H1 (cell line): ENCODE results near the gene HOXB7. TPM values are rescaled to one million over a fixed set of nuclear protein-coding genes. Genes with fewer than 3 reads are reported as not detected.

Experiments used
- CTCF ChIA-PET: fragments of 300-600 bp; sonication (Branson Sonifier 250); formaldehyde crosslinking; loops from one replicate; lab custom pipeline; 2021; ENCODE audit not compliant: partially characterized antibody; lab: Charles Lee
- POLR2A ChIA-PET: fragments of 300-600 bp; sonication (Branson Sonifier 250); formaldehyde crosslinking; loops from one replicate; lab custom pipeline; 2021; ENCODE audit warnings: inconsistent platforms; ENCODE audit not compliant: partially characterized antibody; lab: Charles Lee
- DNase-seq, 2 experiments: peaks; one replicate each; pipeline versions ENCODE4 v3.0.0 to v3.0.0-alpha.2; 2010 to 2022; ENCODE audit warnings: low spot score in 2 of 2, low read depth in 1 of 2, mixed read lengths in 1 of 2
- FAIRE-seq: peaks from 2 replicates; lab custom pipeline; 2011; peaks lifted over from hg19 to GRCh38; lab: Jason Lieb, UNC
- H2AFZ ChIP-seq: 2 replicates; pipeline ENCODE4 v1.8.1; 2012; ENCODE audit warnings: low read length, inconsistent platforms
- H2AK5ac ChIP-seq: 2 replicates; pipeline ENCODE4 v1.6.1; 2013; ENCODE audit warnings: low read depth, low read length
- H2BK120ac ChIP-seq: replicated peaks from 2 replicates; pipeline ENCODE3; 2013; ENCODE audit warnings: low read depth, low read length, inconsistent platforms
- H2BK12ac ChIP-seq: 2 replicates; pipeline ENCODE4 v1.6.1; 2013; ENCODE audit warnings: low read depth, low read length
- H2BK15ac ChIP-seq: 2 replicates; pipeline ENCODE4 v1.6.1; 2013; ENCODE audit warnings: low read length
- H2BK20ac ChIP-seq: 2 replicates; pipeline ENCODE4 v1.6.1; 2013; ENCODE audit warnings: low read length
- H2BK5ac ChIP-seq: 2 replicates; pipeline ENCODE4 v1.6.1; 2013; ENCODE audit warnings: low read depth, low read length
- H3K14ac ChIP-seq: 2 replicates; pipeline ENCODE4 v1.6.1; 2013; ENCODE audit warnings: inconsistent platforms; ENCODE audit not compliant: insufficient read length
- H3K18ac ChIP-seq: 2 replicates; pipeline ENCODE4 v1.6.1; 2013; ENCODE audit warnings: low read length; ENCODE audit errors: extremely low read depth
- H3K23ac ChIP-seq: 2 replicates; pipeline ENCODE4 v1.6.1; 2013; ENCODE audit warnings: inconsistent platforms; ENCODE audit not compliant: insufficient read length
- H3K23me2 ChIP-seq: 2 replicates; pipeline ENCODE4 v1.6.1; 2013; ENCODE audit warnings: low read depth, low read length
- H3K27ac ChIP-seq: 2 replicates; pipeline ENCODE4 v1.6.1; 2011; ENCODE audit warnings: low read depth, low read length, inconsistent platforms
- H3K27me3 ChIP-seq, 4 experiments: replicated peaks in 1 of 4; 1 replicate in 1 of 4; 2 replicates in 3 of 4; pipeline versions ENCODE4 v1.6.1 to v1.8.1; 2011 to 2013; ENCODE audit warnings: low read length in 3 of 4, mild to moderate bottlenecking in 3 of 4, inconsistent platforms in 2 of 4, mixed read lengths in 2 of 4, moderate library complexity in 1 of 4; ENCODE audit not compliant: control insufficient read depth in 3 of 4, insufficient read depth in 3 of 4; ENCODE audit errors: extremely low read depth in 1 of 4
- H3K36me3 ChIP-seq, 4 experiments: 2 replicates each; pipeline versions ENCODE4 v1.6.1 to v1.8.1; 2011 to 2013; ENCODE audit warnings: mild to moderate bottlenecking in 4 of 4, low read length in 3 of 4, moderate library complexity in 2 of 4, control low read depth in 1 of 4, inconsistent platforms in 1 of 4; ENCODE audit not compliant: insufficient read depth in 4 of 4, control insufficient read depth in 2 of 4
- H3K4ac ChIP-seq: replicated peaks from 2 replicates; pipeline ENCODE3; 2013; ENCODE audit warnings: low read length, low read depth, mixed read lengths, inconsistent platforms; ENCODE audit not compliant: insufficient read length
- H3K4me1 ChIP-seq, 4 experiments: replicated peaks in 1 of 4; 1 replicate in 1 of 4; 2 replicates in 3 of 4; pipeline versions ENCODE4 v1.6.1 to v1.8.1; 2011 to 2013; ENCODE audit warnings: low read length in 3 of 4, inconsistent platforms in 2 of 4, mixed read lengths in 1 of 4; ENCODE audit not compliant: insufficient read depth in 4 of 4, control insufficient read depth in 3 of 4
- H3K4me2 ChIP-seq, 2 experiments: 2 replicates each; pipeline versions ENCODE4 v1.6.1 to v1.8.1; 2011 to 2013; ENCODE audit warnings: low read depth in 2 of 2, low read length in 2 of 2, control low read depth in 1 of 2, inconsistent platforms in 1 of 2, mild to moderate bottlenecking in 1 of 2; ENCODE audit not compliant: insufficient read depth in 1 of 2
- H3K4me3 ChIP-seq, 4 experiments: fragments of 200-600, 300-600 bp in 1 of 4; sonication (generic), shearing (Covaris generic), sonication (Bioruptor Twin) in 1 of 4; 2 replicates each; pipeline versions ENCODE4 v1.5.1 to v1.8.1; 2011 to 2016; ENCODE audit warnings: low read length in 4 of 4, low read depth in 3 of 4, control low read depth in 2 of 4, inconsistent platforms in 2 of 4, mild to moderate bottlenecking in 2 of 4, mixed read lengths in 1 of 4, moderate library complexity in 1 of 4; ENCODE audit not compliant: insufficient read depth in 2 of 4; ENCODE audit errors: extremely low read depth in 1 of 4
- H3K56ac ChIP-seq: replicated peaks from 2 replicates; pipeline ENCODE3; 2013; ENCODE audit warnings: low read depth, mild to moderate bottlenecking, mixed read lengths, low read length, inconsistent platforms; ENCODE audit not compliant: insufficient read length
- H3K79me1 ChIP-seq: 2 replicates; pipeline ENCODE4 v1.6.1; 2013; ENCODE audit warnings: low read depth, low read length, control low read depth
- H3K79me2 ChIP-seq, 2 experiments: 2 replicates each; pipeline versions ENCODE4 v1.6.1 to v1.8.1; 2012 to 2013; ENCODE audit warnings: low read length in 2 of 2, mild to moderate bottlenecking in 2 of 2, inconsistent platforms in 1 of 2; ENCODE audit not compliant: insufficient read depth in 2 of 2, control insufficient read depth in 1 of 2
- H3K9ac ChIP-seq, 4 experiments: replicated peaks in 1 of 4; 1 replicate in 1 of 4; 2 replicates in 3 of 4; pipeline versions ENCODE4 v1.6.1 to v1.8.1; 2011 to 2013; ENCODE audit warnings: low read depth in 3 of 4, low read length in 3 of 4, control low read depth in 2 of 4, mild to moderate bottlenecking in 2 of 4, moderate library complexity in 2 of 4, inconsistent platforms in 1 of 4; ENCODE audit errors: extremely low read depth in 1 of 4
- H3K9me3 ChIP-seq, 2 experiments: 2 replicates each; pipeline versions ENCODE4 v1.6.1 to v1.8.1; 2012 to 2013; ENCODE audit warnings: mild to moderate bottlenecking in 2 of 2, moderate library complexity in 2 of 2, control low read depth in 1 of 2, inconsistent platforms in 1 of 2, low read depth in 1 of 2, low read length in 1 of 2, mixed read lengths in 1 of 2; ENCODE audit not compliant: insufficient read depth in 2 of 2
- H4K20me1 ChIP-seq, 2 experiments: replicated peaks in 1 of 2; 2 replicates each; pipeline versions ENCODE3 to v1.8.1; 2011 to 2013; ENCODE audit warnings: inconsistent platforms in 2 of 2, low read length in 2 of 2, mild to moderate bottlenecking in 1 of 2; ENCODE audit not compliant: insufficient read depth in 2 of 2, control insufficient read depth in 1 of 2
- H4K5ac ChIP-seq: 2 replicates; pipeline ENCODE4 v1.6.1; 2013; ENCODE audit warnings: low read length, low read depth, mixed read lengths, inconsistent platforms; ENCODE audit not compliant: insufficient read length
- H4K8ac ChIP-seq: 2 replicates; pipeline ENCODE4 v1.8.0; 2013; ENCODE audit warnings: mild to moderate bottlenecking, moderate library complexity, low read length, inconsistent platforms; ENCODE audit not compliant: insufficient read depth; ENCODE audit errors: extremely low read depth
- H4K91ac ChIP-seq: replicated peaks from 2 replicates; pipeline ENCODE3; 2013; ENCODE audit warnings: low read length, mixed read lengths, inconsistent platforms; ENCODE audit not compliant: insufficient read length
- EZH2 ChIP-seq: fragments of 200-600 bp; sonication (generic); IDR thresholded peaks from 2 replicates; pipeline ENCODE4 v1.7.1; 2012; ENCODE audit warnings: low read depth, mild to moderate bottlenecking, moderate library complexity, low read length, inconsistent platforms; ENCODE audit not compliant: severe bottlenecking
- RAD21 ChIP-seq, 2 experiments: IDR thresholded peaks in 1 of 2; conservative IDR thresholded peaks in 1 of 2; 2 replicates each; pipeline ENCODE4 v1.6.1; 2011; ENCODE audit warnings: low read depth in 2 of 2, low read length in 2 of 2, improper control_type of control experiment in 1 of 2, inconsistent platforms in 1 of 2, mild to moderate bottlenecking in 1 of 2, moderate library complexity in 1 of 2
- RBBP5 ChIP-seq: IDR thresholded peaks from 2 replicates; pipeline ENCODE4 v1.7.1; 2012; ENCODE audit warnings: low read depth, mild to moderate bottlenecking, inconsistent platforms, low read length, moderate library complexity, borderline replicate concordance
- RFX5 ChIP-seq: IDR thresholded peaks from 2 replicates; pipeline ENCODE4 v1.6.1; 2011; ENCODE audit warnings: low read depth, low read length, improper control_type of control experiment, borderline replicate concordance
- SIRT6 ChIP-seq: IDR thresholded peaks from one replicate; pipeline ENCODE4 v1.7.1; 2012; ENCODE audit warnings: low read length, inconsistent platforms
- SUZ12 ChIP-seq: fragments of 200-600 bp; sonication (generic); IDR thresholded peaks from 2 replicates; pipeline ENCODE4 v1.6.1; 2012; ENCODE audit warnings: mild to moderate bottlenecking, inconsistent platforms, low read length, moderate library complexity, mixed read lengths
- whole genome bisulfite sequencing, 2 experiments: shearing (Covaris generic) in 1 of 2; methylation state at CpG; one replicate each; pipeline versions ENCODE4 v1.1.6 to v1.1.7; 2013 to 2015; ENCODE audit warnings: low lambda C conversion rate in 2 of 2, mixed read lengths in 2 of 2, inconsistent platforms in 1 of 2, low coverage in 1 of 2, missing lambda C conversion rate in 1 of 2; ENCODE audit not compliant: insufficient replicate concordance in 2 of 2, insufficient coverage in 1 of 2, insufficient read length in 1 of 2; ENCODE audit errors: extremely low coverage in 1 of 2, missing lambda C conversion rate in 1 of 2; 5-methylcytosine and 5-hydroxymethylcytosine counted together
- polyA plus RNA-seq, 7 experiments: library from polyadenylated mRNA; depleted of rRNA in 3 of 7; stranded (reverse) in 5 of 7; unstranded in 2 of 7; fragments of >200 nt in 5 of 7; fragments of 200-250 nt in 2 of 7; gene quantifications; 1 replicate in 5 of 7; 2 replicates in 1 of 7; 4 replicates in 1 of 7; pipeline versions ENCODE4 v1.2.1 to v1.2.3, GENCODE V29; 2011 to 2013; ENCODE audit warnings: missing spikeins in 2 of 7, mixed read lengths in 2 of 7
- total RNA-seq: library from RNA; stranded (reverse); fragmentation: NEBNext Ultra II Directional; extraction: Animal tissue kit (Norgen Biotek cat#: 25700); gene quantifications from 2 replicates; pipeline ENCODE4 v1.2.1, GENCODE V29; 2021
- TF ChIP-seq, protein P1 (sequence below): IDR thresholded peaks from 2 replicates; pipeline ENCODE4 v1.6.1; 2011; ENCODE audit warnings: low read length, improper control_type of control experiment
- TF ChIP-seq, protein P2 (sequence below), 3 experiments: IDR thresholded peaks; 1 replicate in 2 of 3; 2 replicates in 1 of 3; pipeline versions ENCODE4 v1.5.1 to v1.6.1; 2011; ENCODE audit warnings: low read length in 3 of 3, mild to moderate bottlenecking in 3 of 3, inconsistent platforms in 2 of 3, low read depth in 1 of 3, moderate library complexity in 1 of 3; ENCODE audit not compliant: insufficient read depth in 1 of 3; ENCODE audit errors: control extremely low read depth in 1 of 3

The HOXB7 gene
- total and polyA plus RNA-seq, 2 of the 8 experiments (the other 6 are each of a cell fraction or from before 2014, with no cell fraction given): not detected

DNA sequence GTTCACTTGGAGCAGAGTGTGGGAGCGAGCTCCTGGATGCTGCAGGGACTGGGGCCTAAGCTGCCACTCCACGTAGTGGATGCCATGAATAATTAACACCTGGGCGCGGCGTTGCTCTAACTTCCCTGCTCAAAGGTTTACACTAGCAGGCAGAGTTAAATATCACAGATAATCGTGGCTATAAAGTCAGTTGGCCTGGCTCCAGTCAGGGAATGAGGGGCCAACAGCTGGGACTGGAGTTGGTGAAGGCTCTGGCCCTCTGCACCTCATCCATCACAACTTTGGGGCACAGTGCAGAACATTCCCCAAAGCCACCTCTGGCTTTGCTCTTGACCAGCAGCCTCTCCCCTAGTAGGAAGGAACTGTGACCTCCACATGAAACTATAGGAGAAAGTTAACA, 43.6 kb downstream of the HOXB7 start:
- WGBS, 2 experiments: 13% methylated on average over 6 of the region's 6 CpGs; no CpG with 5 or more reads in 1 of the 2 experiments
- peak overlapping the region; percentile 80; the same call in 1 of the 2 replicates for H2BK20ac ChIP-seq
- ChIA-PET CTCF (interaction anchor here (0.6 to 4.8 kb wide), 10 partner anchors 11 to 368 kb away, joined by 3 to 32 read pairs (median 4); partner anchors contain the start of gene HOXB5), POLR2A (interaction anchor here (1.2 to 1.4 kb wide), 2 partner anchors 10 to 47 kb away, joined by 3 to 4 read pairs; no protein-coding TSS in a partner anchor)
- H3K79me1 ChIP-seq: no peaks in the 10 kb centered on the region
- no peak overlapping the region for H4K5ac ChIP-seq
- H3K36me3 ChIP-seq: no peaks in the 10 kb centered on the region; a peak in 1 of 8 replicates
- H3K56ac ChIP-seq: no peak overlapping the region
- no peak for TF ChIP-seq RFX5
- TF ChIP-seq, protein P1, sequence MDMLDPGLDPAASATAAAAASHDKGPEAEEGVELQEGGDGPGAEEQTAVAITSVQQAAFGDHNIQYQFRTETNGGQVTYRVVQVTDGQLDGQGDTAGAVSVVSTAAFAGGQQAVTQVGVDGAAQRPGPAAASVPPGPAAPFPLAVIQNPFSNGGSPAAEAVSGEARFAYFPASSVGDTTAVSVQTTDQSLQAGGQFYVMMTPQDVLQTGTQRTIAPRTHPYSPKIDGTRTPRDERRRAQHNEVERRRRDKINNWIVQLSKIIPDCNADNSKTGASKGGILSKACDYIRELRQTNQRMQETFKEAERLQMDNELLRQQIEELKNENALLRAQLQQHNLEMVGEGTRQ: no peak
- TF ChIP-seq SIRT6: no peak
- TF ChIP-seq, protein P2, sequence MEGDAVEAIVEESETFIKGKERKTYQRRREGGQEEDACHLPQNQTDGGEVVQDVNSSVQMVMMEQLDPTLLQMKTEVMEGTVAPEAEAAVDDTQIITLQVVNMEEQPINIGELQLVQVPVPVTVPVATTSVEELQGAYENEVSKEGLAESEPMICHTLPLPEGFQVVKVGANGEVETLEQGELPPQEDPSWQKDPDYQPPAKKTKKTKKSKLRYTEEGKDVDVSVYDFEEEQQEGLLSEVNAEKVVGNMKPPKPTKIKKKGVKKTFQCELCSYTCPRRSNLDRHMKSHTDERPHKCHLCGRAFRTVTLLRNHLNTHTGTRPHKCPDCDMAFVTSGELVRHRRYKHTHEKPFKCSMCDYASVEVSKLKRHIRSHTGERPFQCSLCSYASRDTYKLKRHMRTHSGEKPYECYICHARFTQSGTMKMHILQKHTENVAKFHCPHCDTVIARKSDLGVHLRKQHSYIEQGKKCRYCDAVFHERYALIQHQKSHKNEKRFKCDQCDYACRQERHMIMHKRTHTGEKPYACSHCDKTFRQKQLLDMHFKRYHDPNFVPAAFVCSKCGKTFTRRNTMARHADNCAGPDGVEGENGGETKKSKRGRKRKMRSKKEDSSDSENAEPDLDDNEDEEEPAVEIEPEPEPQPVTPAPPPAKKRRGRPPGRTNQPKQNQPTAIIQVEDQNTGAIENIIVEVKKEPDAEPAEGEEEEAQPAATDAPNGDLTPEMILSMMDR (IDR thresholded peaks at IDR 0.05; ENCODE audit: control extremely low read depth in 1 of 3, insufficient read depth in 1 of 3, low read depth in 1 of 3, low read length in 3 of 3): no peak
- peak; percentile 33; the same call in 1 of the 2 replicates for TF ChIP-seq SUZ12
- TF ChIP-seq RBBP5: no peak
- TF ChIP-seq RAD21 (IDR thresholded peaks at IDR 0.05 in 1 of 2, conservative IDR thresholded peaks at IDR 0.05 in 1 of 2; ENCODE audit: low read depth in 2 of 2, low read length in 2 of 2): no peak
- peak; percentile 48 for TF ChIP-seq EZH2
- H3K14ac ChIP-seq: no peak overlapping the region
- H3K4ac ChIP-seq: no peak overlapping the region
- no peak overlapping the region for H3K23ac ChIP-seq
- no peak overlapping the region for H2BK5ac ChIP-seq
- H2AK5ac ChIP-seq: no peak overlapping the region; the same call in 1 of the 2 replicates
- no peak for DNase-seq
- no peaks in the 10 kb centered on the region for H3K79me2 ChIP-seq
- no peaks in the 10 kb centered on the region for H3K9me3 ChIP-seq
- peaks cover 4% of the 10 kb centered on the region; the same call in 1 of the 2 replicates for H3K23me2 ChIP-seq
- no peak overlapping the region for H3K4me2 ChIP-seq
- peak overlapping the region; percentile 65; the same call in 1 of the 2 replicates for H2BK15ac ChIP-seq
- H2BK120ac ChIP-seq: no peak overlapping the region
- no peak overlapping the region for H3K4me3 ChIP-seq
- no peak overlapping the region for H3K27ac ChIP-seq
- peaks cover 5 to 42% of the 10 kb centered on the region in 2 experiments for H4K20me1 ChIP-seq
- peaks cover 0 to 7% (median 4%) of the 10 kb centered on the region in 4 experiments; a peak in 5 of 7 replicates for H3K4me1 ChIP-seq
- peaks cover 99 to 100% (median 100%) of the 10 kb centered on the region in 4 experiments for H3K27me3 ChIP-seq
- H3K9ac ChIP-seq: no peak overlapping the region
- no peak for FAIRE-seq
- no peak overlapping the region for H4K91ac ChIP-seq
- no peak overlapping the region for H4K8ac ChIP-seq
- H2AFZ ChIP-seq: no peak overlapping the region
- peak overlapping the region; percentile 71; the same call in 1 of the 2 replicates for H2BK12ac ChIP-seq
- H3K18ac ChIP-seq: peak overlapping the region; percentile 38; the same call in 1 of the 2 replicates
